SU-DHL-6 (cell line): ENCODE data around the gene RTEL1.

Source experiments
- H2AFZ ChIP-seq: fragments of 200-600 bp; sonication (generic); 2 replicates; pipeline ENCODE4 v1.6.1; 2014; ENCODE audit warnings: low read depth, mild to moderate bottlenecking, moderate library complexity, mixed read lengths, antibody characterized with exemption, low read length; ENCODE audit not compliant: severe bottlenecking
- H3F3A ChIP-seq: fragments of 200-600 bp; shearing (Covaris generic); 2 replicates; pipeline ENCODE4 v1.6.0; 2016; ENCODE audit warnings: antibody characterized with exemption, mild to moderate bottlenecking; ENCODE audit not compliant: insufficient read depth
- H3K27ac ChIP-seq: fragments of 200-600 bp; sonication (generic); 2 replicates; pipeline ENCODE4 v1.5.1; 2016; ENCODE audit warnings: low read depth, mild to moderate bottlenecking, low read length, moderate library complexity, mixed read lengths
- H3K27me3 ChIP-seq: fragments of 200-600 bp; sonication (generic), shearing (Covaris generic); 2 replicates; pipeline ENCODE4 v1.6.0; 2014; ENCODE audit warnings: mild to moderate bottlenecking, low read length
- H3K36me3 ChIP-seq: fragments of 200-600 bp; sonication (generic); 2 replicates; pipeline ENCODE4 v1.6.1; 2014; ENCODE audit warnings: mild to moderate bottlenecking, low read length, mixed read lengths
- H3K4me2 ChIP-seq: fragments of 300-600, 200-600 bp; shearing (Covaris generic), sonication (generic); 2 replicates; pipeline ENCODE4 v1.6.0; 2014; ENCODE audit warnings: low read length, low read depth, mild to moderate bottlenecking; ENCODE audit not compliant: poor library complexity, severe bottlenecking
- H3K4me3 ChIP-seq: fragments of 200-600 bp; sonication (generic); 2 replicates; pipeline ENCODE4 v1.5.1; 2014; ENCODE audit warnings: antibody characterized with exemption, low read length, mild to moderate bottlenecking, mixed read lengths; ENCODE audit not compliant: insufficient read depth, poor library complexity, severe bottlenecking
- H3K79me2 ChIP-seq: fragments of 200-600 bp; sonication (generic); 2 replicates; pipeline ENCODE4 v1.6.1; 2014; ENCODE audit warnings: mild to moderate bottlenecking, low read length, moderate library complexity; ENCODE audit not compliant: insufficient read depth
- H3K9ac ChIP-seq: fragments of 200-600 bp; sonication (generic); 2 replicates; pipeline ENCODE4 v1.7.0; 2014; ENCODE audit warnings: mild to moderate bottlenecking, low read length
- H3K9me2 ChIP-seq: fragments of 200-600 bp; sonication (generic); replicated peaks from 2 replicates; pipeline ENCODE4 v1.6.1; 2014; ENCODE audit warnings: low read length; ENCODE audit not compliant: insufficient read depth
- H3K9me3 ChIP-seq: fragments of 200-600 bp; sonication (generic); 2 replicates; pipeline ENCODE4 v1.6.1; 2014; ENCODE audit warnings: low read length, mixed read lengths; ENCODE audit not compliant: insufficient read depth
- H4K20me1 ChIP-seq: fragments of 200-600 bp; sonication (generic); 2 replicates; pipeline ENCODE4 v1.6.1; 2014; ENCODE audit warnings: low read depth, mild to moderate bottlenecking, antibody characterized with exemption, low read length, moderate library complexity, mixed read lengths
- CTCF ChIP-seq: fragments of 200-600 bp; sonication (generic); IDR thresholded peaks from one replicate; pipeline ENCODE4 v1.5.1; 2017; ENCODE audit warnings: antibody characterized with exemption, mild to moderate bottlenecking, low read length, moderate library complexity; ENCODE audit not compliant: insufficient read depth, poor library complexity, severe bottlenecking
- EZH2phosphoT487 ChIP-seq: fragments of 200-600 bp; sonication (generic), shearing (Covaris generic); conservative IDR thresholded peaks from 2 replicates; pipeline ENCODE4 v1.6.1; 2018; ENCODE audit warnings: mild to moderate bottlenecking, antibody characterized with exemption, low read length, moderate library complexity, mixed read lengths

The RTEL1 gene

DNA sequence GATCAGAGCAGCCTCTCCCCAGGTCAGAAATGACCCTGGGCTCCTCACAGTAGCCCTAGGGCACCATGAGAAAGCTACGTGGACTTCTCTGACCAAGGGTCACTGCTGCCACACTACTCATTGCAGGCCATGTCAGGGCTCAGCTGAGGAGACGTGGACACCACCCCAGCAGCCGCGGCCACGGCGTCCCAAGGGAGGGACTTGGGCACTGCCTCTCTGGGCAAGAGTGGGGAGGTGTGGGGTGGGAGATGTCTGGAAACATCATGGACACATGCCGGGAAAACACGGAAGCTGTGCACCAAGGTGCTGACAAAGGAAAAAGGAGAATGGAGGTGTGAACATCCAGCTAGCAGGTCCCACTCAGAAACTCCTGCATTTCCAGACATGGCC lies 40.2 kb upstream of the RTEL1 start:
- Histone ChIP-seq H2AFZ (no peak overlapping the region), H3F3A (no peaks in the 10 kb centered on the region), H3K79me2 (peaks cover 34% of the 10 kb centered on the region), H4K20me1 (no peaks in the 10 kb centered on the region), H3K4me3 (no peak overlapping the region), H3K27me3 (no peaks in the 10 kb centered on the region), H3K27ac (no peak overlapping the region), H3K9ac (no peak overlapping the region), H3K9me3 (no peaks in the 10 kb centered on the region), H3K4me2 (no peak overlapping the region), H3K9me2 (no peaks in the 10 kb centered on the region), H3K36me3 (no peaks in the 10 kb centered on the region)
- TF ChIP-seq EZH2phosphoT487, result no peak
- no peak for TF ChIP-seq CTCF

DNA sequence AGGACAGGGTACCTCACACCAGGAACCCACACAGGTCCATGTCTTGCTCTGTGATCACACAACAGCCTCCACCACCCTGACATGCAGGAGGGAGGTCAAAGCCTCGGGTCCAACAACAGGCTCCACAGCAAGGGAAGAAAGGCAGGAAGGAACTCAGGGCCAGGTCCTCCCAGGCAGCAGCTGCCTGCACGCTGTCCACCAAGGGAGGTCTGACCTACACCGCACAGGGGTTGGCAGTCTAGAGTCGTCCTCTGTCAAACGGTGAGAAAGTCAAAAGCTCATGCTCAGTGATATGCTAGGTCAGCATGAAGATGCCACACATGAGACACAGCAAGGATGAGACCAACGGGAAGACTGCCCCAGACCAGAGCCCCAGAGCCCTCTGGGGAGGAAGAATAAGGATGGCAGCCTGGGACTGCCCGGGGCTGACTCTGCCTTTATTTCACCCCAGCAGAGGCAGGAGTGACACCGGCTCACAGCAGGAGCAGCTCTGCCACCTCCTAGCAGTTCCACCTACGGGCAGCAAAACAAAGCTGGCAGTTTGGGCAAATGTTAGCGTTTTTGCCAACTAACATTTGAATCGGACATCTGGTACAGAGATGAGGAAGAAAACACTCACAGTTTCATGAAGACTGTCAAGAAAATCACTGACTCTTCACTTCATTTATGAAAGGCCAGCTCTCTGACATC lies 39.7 kb upstream of the RTEL1 start:
- Histone ChIP-seq H3K79me2 (peaks cover 40% of the 10 kb centered on the region), H2AFZ (no peak overlapping the region), H3K4me2 (no peak overlapping the region), H3K9ac (no peak overlapping the region), H3K9me3 (no peaks in the 10 kb centered on the region), H3K4me3 (no peak overlapping the region), H3K27ac (no peak overlapping the region), H3K36me3 (no peaks in the 10 kb centered on the region), H3K9me2 (no peaks in the 10 kb centered on the region), H3K27me3 (no peaks in the 10 kb centered on the region), H3F3A (no peaks in the 10 kb centered on the region), H4K20me1 (no peaks in the 10 kb centered on the region)
- no peak for TF ChIP-seq CTCF
- no peak for TF ChIP-seq EZH2phosphoT487

DNA sequence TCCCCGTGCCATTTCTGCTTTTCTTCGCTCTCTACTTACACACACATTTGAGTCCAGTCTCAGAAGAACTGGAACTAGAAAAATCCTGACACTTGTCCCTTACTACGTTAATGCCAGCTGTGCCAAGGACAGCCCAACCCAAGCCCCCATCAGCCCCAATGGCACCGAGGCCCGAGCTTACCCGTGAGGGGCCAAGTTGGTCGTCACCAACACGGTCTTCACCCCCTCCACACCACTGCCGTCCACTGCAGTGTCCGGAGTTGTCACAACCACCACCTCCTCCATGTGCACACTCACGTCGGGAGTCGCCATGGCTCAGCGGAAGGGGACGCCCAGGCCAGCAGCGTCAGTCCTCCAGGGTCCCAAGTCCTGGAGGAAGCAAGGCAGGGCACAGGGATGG lies 39.0 kb upstream of the RTEL1 start:
- H3K9me3 ChIP-seq, result no peaks in the 10 kb centered on the region
- H4K20me1 ChIP-seq, result no peaks in the 10 kb centered on the region
- H3K27me3 ChIP-seq, result no peaks in the 10 kb centered on the region
- no peak overlapping the region for H3K27ac ChIP-seq
- no peaks in the 10 kb centered on the region for H3K36me3 ChIP-seq
- no peaks in the 10 kb centered on the region for H3F3A ChIP-seq
- H3K4me3 ChIP-seq, result no peak overlapping the region
- no peak overlapping the region for H2AFZ ChIP-seq
- no peak overlapping the region for H3K4me2 ChIP-seq
- H3K9me2 ChIP-seq, result no peaks in the 10 kb centered on the region
- no peak overlapping the region for H3K9ac ChIP-seq
- H3K79me2 ChIP-seq, result peaks cover 37% of the 10 kb centered on the region
- no peak for TF ChIP-seq EZH2phosphoT487

- no peak overlapping the region for H3K4me2 ChIP-seq
- H3K27me3 ChIP-seq, result no peaks in the 10 kb centered on the region
- H2AFZ ChIP-seq, result no peak overlapping the region
- no peaks in the 10 kb centered on the region for H3K9me3 ChIP-seq
- H3K4me3 ChIP-seq, result no peak overlapping the region
- no peaks in the 10 kb centered on the region for H3F3A ChIP-seq
- TF ChIP-seq CTCF (no peak), EZH2phosphoT487 (no peak)
- H3K9ac ChIP-seq, result no peak overlapping the region
- no peak overlapping the region for H3K27ac ChIP-seq
- H4K20me1 ChIP-seq, result no peaks in the 10 kb centered on the region
- peaks cover 37% of the 10 kb centered on the region for H3K79me2 ChIP-seq
- no peaks in the 10 kb centered on the region for H3K36me3 ChIP-seq
- no peaks in the 10 kb centered on the region for H3K9me2 ChIP-seq
Measured at GRCh38 chr20:63619505-63619904, 38.6 kb upstream of the RTEL1 start.
